Endodermal cell (in vitro differentiated cells): ENCODE measurements around the gene WDHD1. TPM values are rescaled to one million over a fixed set of nuclear protein-coding genes. Genes with fewer than 3 reads are reported as not detected.

Experiments
- DNase-seq: peaks from one replicate; pipeline ENCODE4 v3.0.0-alpha.2; 2017
- H3K27ac ChIP-seq: 2 replicates; pipeline ENCODE4 v1.5.1; 2013; ENCODE audit warnings: mild to moderate bottlenecking, low read depth, low read length, moderate library complexity
- H3K27me3 ChIP-seq: 2 replicates; pipeline ENCODE4 v1.6.1; 2013; ENCODE audit warnings: mild to moderate bottlenecking, low read length, moderate library complexity; ENCODE audit not compliant: insufficient read depth, control insufficient read depth, poor library complexity, severe bottlenecking
- H3K36me3 ChIP-seq: 2 replicates; pipeline ENCODE4 v1.7.0; 2013; ENCODE audit warnings: mild to moderate bottlenecking, low read length, moderate library complexity; ENCODE audit not compliant: control insufficient read depth, insufficient read depth
- H3K4me1 ChIP-seq: one replicate; pipeline ENCODE4 v1.7.0; 2013; ENCODE audit warnings: low read length; ENCODE audit not compliant: control insufficient read depth, insufficient read depth
- H3K4me3 ChIP-seq: 2 replicates; pipeline ENCODE4 v1.5.1; 2013; ENCODE audit warnings: mild to moderate bottlenecking, low read length, moderate library complexity
- H3K9ac ChIP-seq: 2 replicates; pipeline ENCODE4 v1.6.1; 2013; ENCODE audit warnings: mild to moderate bottlenecking, low read length, moderate library complexity; ENCODE audit not compliant: poor library complexity, severe bottlenecking; ENCODE audit errors: extremely low read depth
- H3K9me3 ChIP-seq: 2 replicates; pipeline ENCODE4 v1.6.1; 2013; ENCODE audit warnings: mild to moderate bottlenecking, low read length, moderate library complexity; ENCODE audit not compliant: control insufficient read depth
- H3K27ac Mint-ChIP-seq: 2 replicates; pipeline ENCODE4 v1.8.0; 2020; ENCODE audit warnings: mixed read lengths
- H3K27me3 Mint-ChIP-seq: 2 replicates; pipeline ENCODE4 v1.8.0; 2021; ENCODE audit warnings: mild to moderate bottlenecking, mixed read lengths; ENCODE audit not compliant: insufficient read depth
- H3K36me3 Mint-ChIP-seq: 2 replicates; pipeline ENCODE4 v1.8.0; 2020; ENCODE audit warnings: low read depth, mixed read lengths
- H3K4me1 Mint-ChIP-seq: 2 replicates; pipeline ENCODE4 v1.8.0; 2020; ENCODE audit warnings: mixed read lengths
- H3K4me3 Mint-ChIP-seq: 2 replicates; pipeline ENCODE4 v1.8.0; 2020; ENCODE audit warnings: mild to moderate bottlenecking, moderate library complexity, mixed read lengths
- H3K9me3 Mint-ChIP-seq: 2 replicates; pipeline ENCODE4 v1.8.0; 2020; ENCODE audit warnings: mild to moderate bottlenecking, mixed read lengths
- CTCF ChIP-seq: fragments of 200-600 bp; sonication (generic); conservative IDR thresholded peaks from 2 replicates; pipeline ENCODE4 v1.5.0; 2021; ENCODE audit warnings: antibody characterized with exemption, mild to moderate bottlenecking
- WGBS, 2 experiments: methylation state at CpG; one replicate each; pipeline versions ENCODE4 v1.1.5 to v1.1.7; 2013; ENCODE audit warnings: missing lambda C conversion rate in 2 of 2, mixed read lengths in 1 of 2; ENCODE audit not compliant: insufficient coverage in 1 of 2, insufficient read length in 1 of 2; 5-methylcytosine and 5-hydroxymethylcytosine counted together
- total RNA-seq, 2 donors: library from RNA; stranded (reverse); fragmentation: NEBNext Ultra II Directional in 1 of 2; extraction: Animal tissue kit (Norgen Biotek cat#: 25700) in 1 of 2; gene quantifications; 2 replicates in 1 of 2; 3 replicates in 1 of 2; pipeline ENCODE4 v1.2.1, GENCODE V29; 2021

The WDHD1 gene
- total RNA-seq, 2 donors from 2014 or later = 63.4 to 99.3 TPM

GRCh38 chr14:54908190-54908589 is 118.7 kb downstream of the WDHD1 start:
- no peak for DNase-seq
- Histone ChIP-seq H3K27me3 (peaks cover 11% of the 10 kb centered on the region), H3K36me3 (no peaks in the 10 kb centered on the region), H3K9me3 (no peaks in the 10 kb centered on the region), H3K9ac (no peak overlapping the region), H3K4me3 (no peak overlapping the region), H3K4me1 (no peaks in the 10 kb centered on the region), H3K27ac (no peak overlapping the region)
- H3K4me1 Mint-ChIP-seq = peaks cover 6% of the 10 kb centered on the region
- TF ChIP-seq CTCF = no peak
- H3K9me3 Mint-ChIP-seq = no peaks in the 10 kb centered on the region
- 92 to 95% methylated on average over 2 of the region's 4 CpGs for WGBS, 2 experiments
- H3K27ac Mint-ChIP-seq = no peak overlapping the region
- H3K4me3 Mint-ChIP-seq = no peak overlapping the region
- no peaks in the 10 kb centered on the region for H3K36me3 Mint-ChIP-seq
- H3K27me3 Mint-ChIP-seq = peaks cover 19% of the 10 kb centered on the region

GRCh38 chr14:54906075-54906474 is 120.8 kb downstream of the WDHD1 start:
- Mint-ChIP-seq H3K9me3 (no peaks in the 10 kb centered on the region), H3K4me1 (peaks cover 2% of the 10 kb centered on the region), H3K27me3 (peaks cover 26% of the 10 kb centered on the region), H3K36me3 (no peaks in the 10 kb centered on the region), H3K4me3 (no peak overlapping the region), H3K27ac (no peak overlapping the region)
- H3K9ac ChIP-seq = no peak overlapping the region
- H3K36me3 ChIP-seq = no peaks in the 10 kb centered on the region
- H3K4me3 ChIP-seq = no peak overlapping the region
- no peaks in the 10 kb centered on the region for H3K9me3 ChIP-seq
- H3K27me3 ChIP-seq = peaks cover 20% of the 10 kb centered on the region
- no peak for DNase-seq
- no peak overlapping the region for H3K27ac ChIP-seq
- no peak for TF ChIP-seq CTCF
- H3K4me1 ChIP-seq = no peaks in the 10 kb centered on the region

- Histone ChIP-seq H3K9me3 (no peaks in the 10 kb centered on the region), H3K4me3 (peak within 1 kb of the TSS; percentile 95), H3K9ac (peak within 1 kb of the TSS; percentile 67), H3K4me1 (no peaks in the 10 kb centered on the region), H3K36me3 (no peaks in the 10 kb centered on the region), H3K27ac (no peak within 1 kb of the TSS), H3K27me3 (peaks cover 30% of the 10 kb centered on the region)
- H3K9me3 Mint-ChIP-seq = no peaks in the 10 kb centered on the region
- WGBS, 2 experiments = 0 to 1% methylated on average over 26 to 83 of the region's 83 CpGs
- H3K4me3 Mint-ChIP-seq = peak within 1 kb of the TSS; percentile 72
- peaks cover 9% of the 10 kb centered on the region for H3K4me1 Mint-ChIP-seq
- peak; percentile 75 for TF ChIP-seq CTCF
- H3K27ac Mint-ChIP-seq = peak within 1 kb of the TSS; percentile 76
- H3K36me3 Mint-ChIP-seq = no peaks in the 10 kb centered on the region
- peaks cover 38% of the 10 kb centered on the region for H3K27me3 Mint-ChIP-seq
- DNase-seq = peak; percentile 95
These were observed 124.1 kb downstream of the WDHD1 start, which contains the start of gene GCH1 for GRCh38 chr14:54902521-54903420. TSS of gene GCH1 (minus strand) at chr14:54902826. CDS start at chr14:54902663, 163 bp downstream.
